PFSK-1 (cell line): ENCODE results near the gene OMG.

Experiments used
- FOXP2 ChIP-seq: optimal IDR thresholded peaks from 2 replicates; pipeline ENCODE3; 2011; ENCODE audit warnings: borderline replicate concordance, control low read depth, inconsistent platforms; ENCODE audit not compliant: insufficient read depth; ENCODE audit errors: extremely low read length, extremely low read depth
- POLR2AphosphoS5 ChIP-seq: IDR thresholded peaks from 2 replicates; pipeline ENCODE4 v1.6.1; 2012; ENCODE audit warnings: low read depth, mild to moderate bottlenecking, control low read depth, low read length, moderate library complexity
- SIN3A ChIP-seq: IDR thresholded peaks from 2 replicates; pipeline ENCODE4 v1.6.1; 2012; ENCODE audit warnings: mild to moderate bottlenecking, low read length, moderate library complexity, borderline replicate concordance; ENCODE audit not compliant: insufficient read depth
- TAF1 ChIP-seq: IDR thresholded peaks from 2 replicates; pipeline ENCODE4 v1.6.1; 2012; ENCODE audit warnings: low read length, control low read depth, borderline replicate concordance; ENCODE audit not compliant: insufficient read depth
- TF ChIP-seq, protein P1 (sequence below), 2 experiments: IDR thresholded peaks; 2 replicates each; pipeline versions ENCODE4 v1.6.1 to v1.8.0; 2011 to 2012; ENCODE audit warnings: low read depth in 2 of 2, low read length in 2 of 2, control low read depth in 1 of 2, inconsistent platforms in 1 of 2, mild to moderate bottlenecking in 1 of 2, moderate library complexity in 1 of 2; ENCODE audit not compliant: insufficient read depth in 1 of 2

The OMG gene

DNA sequence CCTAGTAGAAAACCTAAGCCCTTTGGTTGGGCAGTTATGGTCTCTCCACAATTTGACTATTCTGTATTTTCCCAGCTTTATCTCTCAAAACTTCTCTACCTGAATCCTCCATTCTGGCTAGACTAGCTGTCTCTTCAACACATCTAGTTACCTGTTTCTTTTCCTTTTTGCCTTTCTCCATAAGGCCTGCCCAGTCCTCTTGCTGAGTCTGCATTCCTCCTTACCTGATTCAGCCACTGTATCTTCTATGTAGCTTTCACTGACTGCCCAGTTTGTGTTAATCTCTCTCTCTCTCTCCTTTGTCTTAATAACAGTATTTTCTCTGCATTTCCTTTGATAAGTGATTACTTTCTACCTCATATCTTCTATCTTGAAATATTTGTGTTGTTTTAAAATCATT lies 26.5 kb upstream of the OMG start:
- no peak for TF ChIP-seq FOXP2
- TF ChIP-seq, protein P1, sequence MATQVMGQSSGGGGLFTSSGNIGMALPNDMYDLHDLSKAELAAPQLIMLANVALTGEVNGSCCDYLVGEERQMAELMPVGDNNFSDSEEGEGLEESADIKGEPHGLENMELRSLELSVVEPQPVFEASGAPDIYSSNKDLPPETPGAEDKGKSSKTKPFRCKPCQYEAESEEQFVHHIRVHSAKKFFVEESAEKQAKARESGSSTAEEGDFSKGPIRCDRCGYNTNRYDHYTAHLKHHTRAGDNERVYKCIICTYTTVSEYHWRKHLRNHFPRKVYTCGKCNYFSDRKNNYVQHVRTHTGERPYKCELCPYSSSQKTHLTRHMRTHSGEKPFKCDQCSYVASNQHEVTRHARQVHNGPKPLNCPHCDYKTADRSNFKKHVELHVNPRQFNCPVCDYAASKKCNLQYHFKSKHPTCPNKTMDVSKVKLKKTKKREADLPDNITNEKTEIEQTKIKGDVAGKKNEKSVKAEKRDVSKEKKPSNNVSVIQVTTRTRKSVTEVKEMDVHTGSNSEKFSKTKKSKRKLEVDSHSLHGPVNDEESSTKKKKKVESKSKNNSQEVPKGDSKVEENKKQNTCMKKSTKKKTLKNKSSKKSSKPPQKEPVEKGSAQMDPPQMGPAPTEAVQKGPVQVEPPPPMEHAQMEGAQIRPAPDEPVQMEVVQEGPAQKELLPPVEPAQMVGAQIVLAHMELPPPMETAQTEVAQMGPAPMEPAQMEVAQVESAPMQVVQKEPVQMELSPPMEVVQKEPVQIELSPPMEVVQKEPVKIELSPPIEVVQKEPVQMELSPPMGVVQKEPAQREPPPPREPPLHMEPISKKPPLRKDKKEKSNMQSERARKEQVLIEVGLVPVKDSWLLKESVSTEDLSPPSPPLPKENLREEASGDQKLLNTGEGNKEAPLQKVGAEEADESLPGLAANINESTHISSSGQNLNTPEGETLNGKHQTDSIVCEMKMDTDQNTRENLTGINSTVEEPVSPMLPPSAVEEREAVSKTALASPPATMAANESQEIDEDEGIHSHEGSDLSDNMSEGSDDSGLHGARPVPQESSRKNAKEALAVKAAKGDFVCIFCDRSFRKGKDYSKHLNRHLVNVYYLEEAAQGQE (IDR thresholded peaks at IDR 0.05; ENCODE audit: insufficient read depth in 1 of 2, low read depth in 2 of 2, low read length in 2 of 2): no peak
- TF ChIP-seq POLR2AphosphoS5: no peak
- TF ChIP-seq TAF1: no peak
- TF ChIP-seq SIN3A: no peak

DNA sequence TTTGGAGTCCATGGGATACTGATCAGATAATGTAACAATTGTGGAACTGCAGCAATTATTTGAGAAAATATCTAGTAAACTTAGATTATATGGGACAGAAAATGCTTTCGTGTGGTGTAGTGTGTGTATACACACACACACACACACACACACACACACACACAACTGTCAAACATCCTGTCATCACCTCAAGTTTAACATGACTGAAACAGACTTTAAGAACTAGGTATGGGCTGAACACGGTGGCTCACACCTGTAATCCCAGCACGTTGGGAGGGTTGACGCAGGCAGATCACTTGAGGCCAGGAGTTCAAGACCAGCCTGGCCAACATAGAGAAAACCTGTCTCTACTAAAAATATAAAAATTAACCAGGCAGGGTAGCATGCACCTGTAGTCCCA lies 24.9 kb upstream of the OMG start:
- TF ChIP-seq TAF1: no peak
- TF ChIP-seq, protein P1 (IDR thresholded peaks at IDR 0.05; ENCODE audit: insufficient read depth in 1 of 2, low read depth in 2 of 2, low read length in 2 of 2): no peak
- TF ChIP-seq POLR2AphosphoS5: no peak
- no peak for TF ChIP-seq SIN3A
- TF ChIP-seq FOXP2: no peak

DNA sequence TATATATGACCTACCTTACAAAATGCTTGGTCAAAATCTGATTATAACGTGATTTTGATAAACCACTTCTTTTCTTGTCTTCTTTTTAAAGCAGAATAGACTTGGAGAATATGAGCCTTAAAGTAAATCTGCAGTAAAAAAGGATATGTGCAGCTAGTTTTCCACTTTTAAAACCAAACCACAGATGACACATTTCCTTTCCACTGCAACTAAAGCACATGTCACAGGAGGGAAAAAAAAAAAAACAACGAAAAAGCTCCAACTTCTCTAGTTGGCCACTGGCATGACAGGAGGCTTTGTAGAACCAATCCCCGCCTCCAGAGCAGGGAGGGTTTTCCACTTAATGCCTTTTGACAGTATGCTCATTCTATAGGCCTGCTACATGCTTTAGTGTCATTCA lies 24.4 kb upstream of the OMG start, which contains the start of gene EVI2A:
EVI2A (minus strand) TSS at position 142 of the 400 bp plus-strand sequence. CDS start 2,609 bp downstream, outside the sequence.
- TF ChIP-seq SIN3A: no peak
- TF ChIP-seq, protein P1 (IDR thresholded peaks at IDR 0.05; ENCODE audit: insufficient read depth in 1 of 2, low read depth in 2 of 2, low read length in 2 of 2): no peak
- no peak for TF ChIP-seq FOXP2
- no peak for TF ChIP-seq TAF1
- no peak for TF ChIP-seq POLR2AphosphoS5

- TF ChIP-seq, protein P1 (IDR thresholded peaks at IDR 0.05; ENCODE audit: insufficient read depth in 1 of 2, low read depth in 2 of 2, low read length in 2 of 2): no peak
- TF ChIP-seq SIN3A (no peak), FOXP2 (no peak), POLR2AphosphoS5 (no peak), TAF1 (no peak)
Observed at GRCh38 chr17:31320791-31321190, 23.8 kb upstream of the OMG start.

DNA sequence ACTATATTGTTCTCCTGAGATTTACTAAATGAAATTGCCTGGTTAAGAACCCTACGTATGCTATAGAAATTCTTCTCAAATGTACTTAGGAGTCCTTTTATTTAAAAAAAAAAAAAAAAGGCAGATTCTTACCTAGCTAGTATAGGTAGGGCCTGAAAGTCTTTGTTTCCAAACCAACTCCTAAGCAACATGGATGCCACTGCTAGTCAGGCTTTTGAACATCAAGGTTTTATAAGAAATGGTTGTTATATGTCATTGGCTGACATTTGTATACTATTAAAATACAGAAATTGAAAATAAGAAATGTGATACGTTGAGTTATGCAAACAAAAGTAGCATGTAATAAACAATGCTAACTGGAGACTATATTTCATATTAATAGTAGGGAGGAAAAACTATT lies 23.2 kb upstream of the OMG start:
- TF ChIP-seq, protein P1 (IDR thresholded peaks at IDR 0.05; ENCODE audit: insufficient read depth in 1 of 2, low read depth in 2 of 2, low read length in 2 of 2): no peak
- TF ChIP-seq SIN3A (no peak), TAF1 (no peak), FOXP2 (no peak), POLR2AphosphoS5 (no peak)
